Activated gamma-delta T cell treated with anti-CD3 and anti-CD28 coated beads, Interleukin-2, amount 50 U/mL, for 16 hours (primary cell): ENCODE data around the gene CYP24A1.

Experiments used
- DNase-seq: peaks from one replicate; pipeline ENCODE4 v3.0.0-alpha.2; 2020; ENCODE audit warnings: low read depth

CYP24A1 gene

DNA sequence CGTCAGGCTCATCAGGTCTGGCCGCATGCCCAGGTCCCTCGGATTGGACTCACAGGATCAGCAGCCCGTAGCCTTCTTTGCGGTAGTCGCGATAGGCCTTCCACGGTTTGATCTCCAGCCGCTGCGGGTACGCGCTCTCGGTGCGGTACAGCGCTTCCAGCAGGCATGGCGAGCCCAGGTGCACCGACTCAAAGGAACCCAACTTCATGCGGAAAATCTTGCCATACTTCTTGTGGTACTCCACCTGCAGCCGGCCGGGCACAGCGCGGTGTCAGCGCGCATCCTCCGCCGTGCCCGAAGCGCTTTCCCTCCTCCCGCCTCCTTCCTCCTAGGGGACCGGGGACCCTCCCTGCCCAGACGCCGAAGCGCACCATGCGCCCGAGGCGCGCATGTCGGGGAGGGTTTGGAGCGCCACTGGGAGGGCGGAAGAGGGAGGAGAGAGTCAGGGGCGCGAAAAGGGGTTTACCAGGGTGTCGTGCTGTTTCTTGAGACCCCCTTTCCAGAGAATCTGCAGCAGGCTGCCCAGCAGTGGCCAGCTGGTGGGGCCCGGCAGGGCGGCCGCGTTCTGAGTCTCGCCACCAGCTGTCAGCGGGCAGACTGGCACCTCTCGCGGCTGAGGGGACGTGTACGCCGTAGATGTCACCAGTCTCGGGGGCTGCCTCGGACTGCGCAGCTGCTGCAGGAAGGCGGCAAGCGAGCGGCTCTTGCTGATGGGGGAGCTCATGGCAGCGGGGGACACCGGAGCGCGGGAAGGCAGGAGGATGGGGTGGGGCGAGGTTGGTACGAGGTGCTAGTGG, 732 bp downstream of the CYP24A1 start:
- DNase-seq = no peak

DNA sequence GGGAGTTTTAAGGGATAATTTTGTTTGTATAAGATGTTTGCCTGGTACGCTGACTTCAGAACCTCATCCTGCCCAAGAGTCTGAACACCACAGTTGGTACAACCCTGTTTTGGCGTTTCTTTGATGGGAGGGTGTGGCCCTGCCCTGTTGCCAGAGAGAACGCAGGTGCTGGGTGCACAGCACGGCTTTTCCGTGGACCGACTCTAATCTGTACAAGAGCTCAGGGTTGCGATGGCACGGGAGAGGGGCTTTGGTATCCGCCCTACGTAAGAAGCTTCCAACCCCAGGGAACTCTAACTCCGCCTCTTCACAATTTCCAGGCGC, 1.3 kb downstream of the CYP24A1 start:
- no peak for DNase-seq

DNA sequence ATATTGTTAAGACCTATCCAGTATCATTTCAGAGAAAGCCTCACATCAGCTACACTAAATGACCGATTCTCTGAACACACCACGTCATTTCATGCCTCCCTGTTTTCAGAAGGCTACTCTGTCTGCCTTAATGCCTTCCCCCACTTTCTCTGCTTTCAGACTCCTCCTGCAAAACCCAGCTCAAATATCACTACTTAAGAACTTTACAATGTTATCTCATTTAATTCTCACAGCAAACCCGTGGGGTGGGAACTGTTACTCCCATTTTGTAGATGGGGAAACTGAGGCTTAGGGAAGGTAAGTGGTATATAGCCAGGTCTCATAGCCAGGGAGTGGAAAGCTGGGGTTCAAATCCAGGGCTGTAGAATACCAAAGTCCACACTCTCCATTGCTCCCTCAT, 2.8 kb downstream of the CYP24A1 start:
- DNase-seq = no peak

DNA sequence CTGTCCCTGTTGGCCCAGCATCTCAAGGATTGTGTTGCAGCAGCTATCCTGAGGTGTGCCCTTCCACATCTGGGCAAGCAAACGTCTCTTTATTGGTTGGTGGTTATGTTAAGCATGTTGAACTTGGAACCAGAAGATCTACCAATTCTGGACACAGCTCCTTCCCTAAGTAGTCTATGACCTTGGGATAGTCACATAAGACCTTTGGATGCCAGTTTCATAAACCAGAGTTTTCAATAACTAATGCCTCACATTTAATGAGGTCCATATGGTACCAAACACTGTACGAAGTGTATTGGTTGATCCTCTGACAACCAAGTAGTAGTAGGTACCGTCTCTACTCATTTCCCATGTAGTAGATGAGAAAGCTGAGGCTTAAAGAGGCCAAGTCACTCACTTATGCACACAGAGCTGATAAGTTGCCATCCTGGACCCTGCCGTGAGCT, 3.7 kb downstream of the CYP24A1 start:
- no peak for DNase-seq

DNA sequence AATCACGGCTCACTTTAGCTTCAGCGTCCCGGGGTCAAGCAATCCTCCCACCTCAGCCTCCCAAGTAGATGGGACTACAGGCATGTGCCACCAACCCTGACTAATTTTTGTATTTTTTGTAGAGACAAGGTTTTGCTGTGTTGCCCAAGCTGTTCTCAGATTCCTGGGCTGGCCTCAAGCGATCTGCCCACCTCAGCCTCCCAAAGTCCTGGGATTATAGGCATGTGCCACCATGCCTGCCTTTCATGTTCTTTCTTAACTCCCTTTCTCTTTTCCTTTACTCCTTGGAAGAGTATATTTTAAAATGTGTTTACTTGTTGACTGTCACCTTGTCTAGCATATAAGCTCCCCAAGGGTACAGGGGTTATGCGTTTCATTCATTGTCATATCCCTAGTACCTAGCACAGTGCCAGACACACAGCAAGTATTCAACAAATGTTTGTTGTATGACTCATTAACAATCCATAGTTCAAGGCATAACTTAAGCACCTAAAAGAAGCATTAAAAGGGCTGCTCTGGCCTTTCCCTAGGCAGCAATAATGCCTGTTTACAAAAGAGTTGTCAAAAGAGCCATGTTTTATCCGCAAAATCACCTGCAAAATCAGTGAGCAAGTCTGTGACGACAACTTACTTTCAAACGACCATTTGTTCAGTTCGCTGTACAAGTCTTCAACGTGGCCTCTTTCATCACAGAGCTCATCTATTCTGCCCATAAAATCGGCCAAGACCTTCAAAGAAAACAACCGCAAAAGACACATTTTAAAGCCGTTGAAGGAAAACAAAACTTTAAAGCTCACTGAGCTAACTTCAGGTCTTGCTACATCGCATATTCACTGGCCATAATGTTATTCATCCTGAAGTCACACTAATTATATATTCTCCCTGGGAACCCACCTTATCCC, 4.6 kb downstream of the CYP24A1 start:
- DNase-seq = no peak

DNA sequence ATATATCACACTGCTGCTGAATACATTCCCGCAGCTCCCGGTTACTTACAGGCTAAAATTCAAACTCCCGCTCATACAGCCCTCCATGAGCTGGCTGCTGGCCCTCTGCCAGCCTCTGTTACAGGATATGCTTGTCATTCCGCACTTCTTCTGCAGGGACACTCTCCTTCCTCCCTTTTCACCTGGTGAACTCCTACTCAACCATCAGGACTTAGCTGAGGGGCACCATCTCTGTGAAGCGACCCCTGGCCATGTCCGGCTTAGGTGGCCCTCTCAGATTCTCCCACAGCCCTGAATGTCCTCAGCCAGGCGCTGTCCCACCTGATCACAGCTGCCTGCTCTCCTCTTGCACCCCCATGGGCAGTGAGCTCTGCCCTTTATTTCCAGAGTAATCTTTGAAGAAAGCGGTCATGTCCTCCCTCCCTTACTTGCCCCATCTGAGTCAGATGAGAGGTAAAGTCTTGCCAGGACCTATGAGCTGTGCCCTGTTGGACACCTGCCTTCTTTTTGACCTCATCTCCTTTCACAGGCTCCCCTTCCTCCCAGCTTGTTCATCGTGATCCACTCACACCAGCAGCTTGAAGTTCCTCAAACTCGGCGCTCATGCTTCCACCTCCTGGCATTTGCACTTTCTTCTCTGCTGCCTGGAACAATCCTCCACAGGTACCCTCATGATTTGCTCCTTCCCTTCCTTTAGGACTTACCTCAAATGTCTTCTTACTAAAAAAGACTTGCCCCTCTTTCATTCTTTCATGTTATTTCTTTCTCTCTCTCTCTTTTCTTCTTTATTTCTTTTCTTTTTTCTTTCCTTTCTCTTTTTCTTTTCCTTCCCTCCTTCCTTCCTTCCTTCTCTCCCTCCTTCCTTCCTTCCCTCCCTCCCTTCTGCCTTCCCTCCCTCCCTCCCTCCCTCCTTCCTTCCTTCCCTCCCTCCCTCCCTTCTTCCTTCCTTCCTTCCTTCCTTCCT, 5.6 kb downstream of the CYP24A1 start:
- no peak for DNase-seq

DNA sequence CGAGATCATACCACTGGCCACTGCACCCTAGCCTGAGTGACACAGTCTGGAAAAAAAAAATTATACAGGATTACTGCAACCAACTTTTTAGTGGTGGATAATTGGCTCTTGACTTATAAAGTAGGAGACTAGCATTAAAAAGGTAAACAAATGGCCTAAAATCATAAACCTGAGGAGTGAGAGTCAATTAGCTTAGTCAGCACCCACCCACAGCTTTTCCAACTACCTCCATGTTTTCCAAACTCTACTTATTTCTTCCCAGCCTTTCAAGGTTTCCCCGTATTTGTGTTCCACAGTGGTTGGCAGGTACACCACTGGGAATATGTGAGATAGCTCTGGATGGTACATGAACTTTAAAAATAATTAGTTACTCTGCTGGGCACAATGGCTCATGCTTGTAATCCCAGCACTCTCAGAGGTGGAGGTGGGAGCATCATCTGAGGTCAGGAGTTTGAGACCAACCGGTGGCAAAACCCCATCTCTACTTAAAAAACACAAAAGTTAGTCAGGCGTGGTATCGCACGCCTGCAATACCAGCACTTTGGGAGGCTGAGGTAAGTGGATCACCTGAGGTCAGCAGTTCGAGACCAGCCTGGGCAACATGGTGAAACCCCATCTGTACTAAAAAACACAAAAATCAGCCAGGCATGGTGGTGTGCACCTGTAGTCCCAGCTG, 6.7 kb downstream of the CYP24A1 start:
- DNase-seq = no peak

DNA sequence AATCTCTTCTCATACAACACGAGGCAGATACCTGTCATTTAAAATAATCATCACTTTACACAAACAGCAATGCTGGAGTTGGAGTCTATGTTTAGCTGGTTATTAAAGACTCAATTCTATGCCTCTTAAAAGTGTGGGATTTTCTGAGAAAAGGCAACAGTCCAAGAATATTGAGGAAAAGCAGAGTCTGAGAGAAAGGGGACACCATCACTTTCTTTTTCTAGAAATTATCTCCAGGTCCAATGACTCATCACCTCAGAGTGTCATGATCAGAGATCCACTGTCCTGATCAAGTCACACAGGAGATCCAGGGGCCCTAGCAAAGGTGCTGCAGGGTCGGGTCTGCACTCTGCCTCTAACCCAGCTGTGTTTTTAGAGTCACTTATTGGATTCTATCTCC, 8.0 kb downstream of the CYP24A1 start:
- DNase-seq = no peak

DNA sequence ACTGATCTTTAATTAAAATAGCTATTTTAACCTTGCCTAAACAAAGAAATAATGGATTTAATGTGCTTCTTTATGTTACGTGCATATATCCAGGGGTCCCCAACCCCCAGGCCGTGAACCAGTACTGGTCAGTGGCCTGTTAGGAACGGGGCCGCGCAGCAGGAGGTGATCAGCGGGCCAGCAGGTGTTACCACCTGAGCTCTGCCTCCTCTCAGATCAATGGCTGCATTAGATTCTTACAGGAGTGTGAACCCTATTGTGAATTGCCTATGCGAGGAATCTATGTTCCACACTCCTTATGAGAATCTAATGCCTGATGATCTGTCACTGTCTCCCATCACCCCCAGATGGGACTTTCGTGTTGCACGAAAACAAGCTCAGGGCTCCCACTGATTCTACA, 8.8 kb downstream of the CYP24A1 start:
- no peak for DNase-seq

DNA sequence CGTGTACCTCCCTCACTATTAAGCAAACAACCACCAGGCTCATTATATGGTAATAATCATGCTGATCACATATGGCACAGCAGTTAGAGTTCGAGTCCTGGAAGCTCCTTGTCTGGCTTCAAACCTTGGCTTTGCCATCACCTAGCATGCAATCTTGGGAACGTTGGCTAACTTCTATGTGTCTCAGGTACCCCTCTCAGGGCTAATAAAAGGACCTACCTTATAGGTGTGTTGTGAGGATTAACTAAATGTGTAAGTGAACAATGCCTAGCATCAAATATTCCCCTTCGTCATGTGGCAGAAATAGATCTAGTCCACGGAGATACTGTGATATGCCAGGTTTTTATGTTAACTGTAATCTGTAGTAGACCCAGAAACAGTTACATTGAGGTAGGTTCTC, 10.4 kb downstream of the CYP24A1 start:
- no peak for DNase-seq

DNA sequence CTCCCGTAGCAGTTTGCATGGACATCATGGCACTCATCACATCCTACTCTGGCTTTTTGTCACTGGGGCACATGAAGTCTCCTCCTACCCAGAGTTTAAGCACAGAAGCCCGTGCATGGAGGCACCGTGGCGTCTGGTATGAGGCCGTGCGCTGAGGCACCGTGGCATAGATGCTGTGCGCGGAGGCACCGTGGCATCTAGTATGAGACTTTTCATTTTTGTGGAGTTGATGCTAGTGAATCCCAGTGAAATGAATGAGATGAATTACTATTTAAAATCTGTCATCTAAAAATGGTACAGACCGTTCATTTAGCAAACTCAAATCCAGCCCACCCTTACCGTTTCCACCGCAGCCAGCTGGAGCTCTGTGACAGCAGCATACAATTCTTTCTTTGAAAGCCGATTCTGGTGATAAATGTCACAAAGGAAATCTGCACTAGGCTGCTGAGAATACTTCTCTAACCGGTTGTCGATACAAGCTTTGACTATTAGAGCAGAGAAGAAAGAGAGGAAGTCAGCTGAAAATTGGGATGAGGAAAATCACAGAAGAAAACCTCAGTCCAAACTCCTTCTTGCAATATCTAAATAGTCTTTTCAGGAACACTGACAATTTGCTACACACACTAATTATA, 11.3 kb downstream of the CYP24A1 start:
- DNase-seq = no peak

DNA sequence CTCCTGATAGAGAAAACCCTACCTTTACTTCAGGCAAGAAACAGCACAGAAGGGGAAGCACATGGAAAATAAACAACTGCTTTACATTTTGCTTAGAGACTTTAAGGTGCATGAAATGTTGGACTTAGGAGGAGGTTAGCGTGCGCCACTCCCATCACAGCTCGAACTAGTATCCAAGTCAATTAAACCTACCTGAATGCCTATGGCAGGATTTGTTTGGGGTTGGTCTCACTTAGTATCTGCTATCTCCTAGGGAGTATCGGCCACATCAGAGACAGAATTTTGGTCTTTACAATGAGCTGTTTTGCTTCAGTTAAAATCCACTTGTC, 12.0 kb downstream of the CYP24A1 start:
- no peak for DNase-seq

DNA sequence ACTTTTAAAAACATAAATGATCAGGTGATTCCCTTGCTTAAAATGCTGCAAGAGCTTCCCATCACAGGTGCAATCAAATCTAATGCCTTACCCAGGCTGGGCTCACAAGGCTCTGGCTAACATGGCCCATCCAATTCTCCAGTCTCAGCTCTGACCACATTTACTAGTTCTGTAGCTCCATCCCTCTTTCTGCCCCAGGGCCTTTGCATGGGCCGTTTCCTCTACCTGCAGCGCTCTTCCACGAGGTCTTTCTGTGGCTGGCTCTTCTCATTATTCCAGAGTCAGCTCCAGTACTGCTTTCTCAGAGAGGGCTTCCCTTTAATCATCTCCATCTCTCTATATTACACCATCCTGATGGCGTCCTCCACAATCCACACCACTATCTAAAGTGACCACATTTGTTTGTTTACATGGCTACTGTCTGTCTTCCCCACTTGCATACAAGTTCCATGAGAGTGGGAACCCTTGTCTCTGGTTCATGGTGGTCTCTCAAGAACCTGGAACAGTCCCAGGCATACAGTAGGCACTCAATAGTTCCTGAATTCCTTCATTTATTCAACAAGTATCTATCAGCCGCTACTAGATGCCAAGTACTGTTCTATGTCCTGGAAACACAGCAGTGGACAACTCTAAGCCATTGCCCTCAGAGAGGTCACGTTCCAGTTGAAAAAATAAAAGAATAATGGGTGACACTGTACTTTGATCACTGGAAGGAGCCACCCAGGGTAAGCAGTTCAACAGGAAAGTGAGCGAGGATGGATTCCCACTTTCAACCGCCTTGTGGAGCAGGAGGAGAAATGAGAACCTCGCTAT, 12.6 kb downstream of the CYP24A1 start:
- DNase-seq = no peak

DNA sequence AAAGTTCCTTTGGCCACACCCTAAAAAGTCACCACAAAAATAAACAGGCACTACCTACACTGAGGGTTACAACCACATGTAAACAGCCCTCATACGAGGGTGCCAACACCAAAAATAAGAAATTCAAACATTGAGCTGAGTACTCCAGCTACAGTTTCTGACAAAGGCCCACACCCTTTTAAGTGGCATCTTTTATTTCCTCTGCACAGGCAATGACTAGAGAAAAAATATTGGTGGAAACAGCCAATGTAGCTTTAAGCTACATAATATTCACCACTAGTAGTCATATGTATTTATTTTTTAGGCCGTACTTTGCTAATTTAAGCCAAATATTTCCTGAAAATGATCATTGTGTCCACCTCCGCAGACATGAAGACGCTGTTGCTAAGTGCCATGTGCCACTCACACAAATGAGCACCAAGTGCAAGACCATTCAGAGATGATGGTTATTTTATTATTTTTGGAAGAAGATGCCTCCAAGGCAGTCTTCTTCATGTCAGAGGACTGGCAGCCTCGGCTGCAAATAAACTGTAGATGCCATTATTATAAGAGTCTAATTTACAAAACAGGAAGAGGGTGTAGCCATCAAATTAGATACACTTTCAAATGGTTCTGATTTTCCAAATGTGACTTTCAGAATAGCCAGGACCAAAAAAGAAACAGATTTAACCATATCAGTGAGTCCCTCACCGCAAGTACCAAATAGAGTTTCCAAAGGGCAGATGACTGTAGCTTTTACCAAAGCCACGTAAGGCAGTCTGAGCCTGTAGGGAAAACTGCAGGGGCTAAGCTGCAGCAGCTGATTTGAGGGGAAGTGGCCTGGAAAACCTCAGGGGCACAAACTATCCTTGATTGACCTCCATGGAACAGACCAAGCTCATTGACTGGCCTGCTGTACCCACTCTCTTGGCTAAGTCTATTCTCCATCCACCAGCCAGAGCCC, 13.4 kb downstream of the CYP24A1 start:
- no peak for DNase-seq

DNA sequence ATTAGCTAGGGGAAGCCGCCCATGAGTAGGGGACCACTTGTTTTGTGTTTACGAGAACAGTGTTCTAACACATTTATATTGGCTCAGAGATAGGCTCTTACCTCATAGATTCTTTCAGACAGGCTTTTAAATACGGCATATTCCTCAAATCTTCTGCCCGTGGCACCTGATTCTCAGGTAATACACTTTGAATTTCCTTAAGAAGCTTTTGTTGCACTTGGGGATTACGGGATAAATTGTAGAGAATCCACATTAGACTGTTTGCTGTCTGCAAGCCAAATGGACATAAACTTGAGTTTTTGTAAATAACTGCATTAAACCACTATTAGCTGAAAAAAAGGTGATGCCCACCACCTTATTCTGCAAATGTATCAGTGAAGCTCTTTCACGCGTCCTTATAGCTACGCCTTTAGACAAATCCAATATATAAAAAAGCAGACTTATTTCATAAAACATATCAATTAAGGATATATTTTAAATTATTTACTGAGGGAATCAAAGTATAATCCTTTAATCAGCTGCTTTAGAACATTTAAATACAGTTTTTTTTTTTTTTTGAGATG, 14.8 kb downstream of the CYP24A1 start:
- DNase-seq = no peak

DNA sequence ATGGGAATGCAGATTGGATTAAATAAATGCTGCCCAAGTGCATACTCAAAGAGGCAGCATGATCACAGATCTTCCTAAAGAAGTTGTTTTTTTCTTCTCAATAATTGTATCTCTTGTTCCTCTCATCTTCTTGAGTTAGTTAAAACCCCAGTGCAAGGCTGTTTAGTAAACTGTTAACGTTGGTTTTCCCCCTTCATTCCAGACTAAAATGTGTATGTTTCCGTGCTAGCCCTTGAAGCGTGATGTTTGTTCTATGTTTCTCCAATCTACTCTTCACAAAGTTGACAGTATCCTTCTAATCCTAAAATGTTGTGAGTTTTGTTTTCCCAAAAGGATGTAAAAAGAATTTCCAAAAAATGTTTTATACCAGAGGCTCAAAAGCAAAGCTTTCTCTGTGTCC, 15.6 kb downstream of the CYP24A1 start:
- no peak for DNase-seq

DNA sequence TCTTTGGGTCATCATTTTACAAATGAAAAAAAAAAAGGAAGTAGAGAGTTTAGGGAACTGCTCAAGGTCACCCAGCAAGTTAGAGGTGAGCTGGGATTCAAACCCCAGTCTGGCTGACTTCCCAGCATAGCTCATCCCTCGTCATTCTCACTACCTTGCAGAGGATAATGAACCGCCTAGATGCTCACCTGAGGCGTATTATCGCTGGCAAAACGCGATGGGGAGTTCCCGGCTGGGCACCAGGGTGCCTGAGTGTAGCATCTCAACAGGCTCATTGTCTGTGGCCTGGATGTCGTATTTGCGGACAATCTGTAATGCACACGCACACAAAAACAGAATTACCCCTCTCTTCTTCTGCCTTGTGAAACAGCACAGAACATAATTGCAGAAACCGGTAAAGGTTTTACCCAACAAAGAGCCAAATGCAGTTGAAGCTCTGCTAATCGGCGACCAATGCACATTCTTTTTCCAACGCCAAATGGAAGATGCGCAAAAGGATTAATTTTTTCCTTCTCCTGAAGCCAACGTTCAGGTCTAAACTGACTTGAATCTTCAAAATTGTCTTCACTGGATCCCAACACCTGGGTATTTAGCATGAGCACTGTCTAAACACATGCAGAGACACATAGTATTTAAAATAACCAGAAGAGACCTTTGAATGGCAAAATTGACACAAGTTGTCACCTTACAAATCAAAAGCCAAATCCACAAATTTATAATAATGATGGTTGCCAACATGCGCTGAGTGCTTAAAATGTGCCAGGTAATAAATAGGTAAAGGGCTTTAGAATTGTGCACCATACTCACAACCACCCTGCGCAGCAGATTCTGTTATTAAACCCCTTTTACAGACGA, 16.6 kb downstream of the CYP24A1 start:
- DNase-seq = no peak

DNA sequence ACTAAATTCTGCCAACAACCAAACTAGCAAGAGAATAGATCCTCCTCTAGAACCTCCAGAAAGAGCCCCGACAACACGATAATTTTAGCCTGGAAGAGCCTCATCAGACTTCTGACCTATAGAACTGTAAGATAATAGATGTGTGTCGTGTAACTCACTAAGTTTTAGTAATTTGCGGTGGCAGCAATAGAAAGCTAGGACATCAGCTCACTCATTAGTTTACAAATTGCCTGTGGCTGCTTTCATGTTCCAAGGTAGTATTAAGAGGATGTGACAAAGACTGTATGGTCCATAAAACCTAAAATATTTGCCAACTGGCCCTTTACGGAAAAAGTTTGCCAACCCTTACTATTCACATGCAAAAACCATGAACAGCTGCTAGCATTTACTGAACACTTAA, 17.3 kb downstream of the CYP24A1 start:
- no peak for DNase-seq
